ENCODE data around the gene DDX41. TPM values are rescaled to one million over a fixed set of nuclear protein-coding genes. Genes with fewer than 3 reads are reported as not detected.

The DDX41 gene
- total RNA-seq, 1 donor from 2014 or later, result 250 TPM

DNA sequence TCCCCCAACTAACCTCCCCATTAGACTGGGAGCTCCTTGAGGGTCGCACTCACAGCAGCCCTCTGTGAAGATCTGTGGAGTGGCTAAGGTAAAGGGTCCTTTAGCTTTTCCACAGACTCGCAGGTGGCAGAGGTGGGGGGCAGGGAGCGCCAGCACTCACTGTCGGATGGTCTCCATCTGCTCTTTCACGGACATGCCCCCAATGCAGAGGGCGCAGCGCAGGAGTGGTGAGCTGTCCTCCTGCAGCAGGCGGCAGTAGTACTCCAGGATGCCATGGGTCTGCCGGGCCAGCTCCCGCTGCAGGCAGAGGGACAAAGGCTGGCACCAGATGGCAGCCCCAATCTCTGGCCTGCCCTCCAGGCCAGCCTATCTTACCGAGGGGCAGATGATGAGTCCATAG is 2.2 kb downstream of the DDX41 start:
- Histone ChIP-seq H3K27me3 (ENCODE audit: control insufficient read depth, insufficient read depth, low read length) (no peaks in the 10 kb centered on the region), H3K4me3 (ENCODE audit: low read depth, low read length) (no peak overlapping the region), H3K36me3 (ENCODE audit: control insufficient read depth, insufficient read depth, low read length) (peaks cover 49% of the 10 kb centered on the region)
- no peak for TF ChIP-seq CTCF (IDR thresholded peaks at IDR 0.05; ENCODE audit: insufficient read depth, low read length, severe bottlenecking)
- DNase-seq (ENCODE audit: low read depth) (no peak), FAIRE-seq (no peak)

DNA sequence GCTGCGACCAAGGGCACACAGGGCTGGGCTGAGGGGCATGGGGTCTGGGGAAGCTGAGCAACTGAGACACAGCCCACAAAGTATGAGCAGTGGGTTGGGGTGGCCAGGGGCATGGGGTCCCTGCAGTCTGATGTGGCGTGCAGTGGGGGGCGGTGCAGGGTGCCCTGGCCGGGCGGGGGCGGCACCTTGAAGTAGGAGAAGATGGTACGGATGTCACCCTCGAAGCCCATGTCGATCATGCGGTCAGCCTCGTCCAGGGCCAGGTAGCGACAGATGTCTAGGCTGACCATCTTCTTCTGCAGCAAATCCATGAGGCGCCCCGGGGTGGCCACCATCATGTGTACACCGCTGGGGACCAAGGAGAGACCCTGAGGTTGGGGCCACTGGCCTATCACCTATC is 3.3 kb downstream of the DDX41 start:
- DNase-seq (ENCODE audit: low read depth) (no peak), FAIRE-seq (no peak)
- no peaks in the 10 kb centered on the region for H3K27me3 ChIP-seq (ENCODE audit: control insufficient read depth, insufficient read depth, low read length)
- H3K36me3 ChIP-seq (ENCODE audit: control insufficient read depth, insufficient read depth, low read length), result peaks cover 46% of the 10 kb centered on the region
- TF ChIP-seq CTCF (IDR thresholded peaks at IDR 0.05; ENCODE audit: insufficient read depth, low read length, severe bottlenecking), result no peak
- no peak overlapping the region for H3K4me3 ChIP-seq (ENCODE audit: low read depth, low read length)

DNA sequence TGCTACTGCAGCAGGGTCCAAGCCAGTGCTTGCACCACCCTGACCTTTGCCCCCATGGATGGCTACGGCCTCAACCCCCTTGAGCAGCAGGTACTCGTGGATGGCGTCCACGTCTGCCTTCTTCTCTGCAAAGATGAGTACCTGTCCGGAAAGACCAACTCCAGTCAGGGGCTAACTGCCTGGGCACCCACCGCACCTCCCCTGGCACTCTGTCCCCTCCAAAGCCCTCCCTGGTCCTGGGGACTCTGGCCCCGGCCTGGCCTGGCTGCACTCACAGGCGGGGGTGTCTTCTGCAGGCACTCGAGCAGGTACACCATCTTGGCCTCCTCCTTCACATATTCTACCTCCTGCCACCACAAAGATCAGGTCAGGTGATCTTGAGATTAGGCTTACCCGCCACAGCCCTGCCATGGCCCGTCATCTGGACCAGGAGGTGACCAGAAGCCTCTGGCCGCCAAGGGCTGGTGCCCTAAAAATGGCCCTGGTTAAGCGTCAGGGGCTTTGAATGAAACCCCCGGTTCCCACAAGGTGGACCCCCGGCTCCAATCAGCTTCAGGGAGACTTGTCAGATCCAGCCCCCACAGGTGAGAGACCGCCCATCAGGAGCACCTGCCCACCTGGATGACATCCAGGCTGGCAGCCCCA is 3.9 kb downstream of the DDX41 start:
- FAIRE-seq, result no peak

GRCh38 chr5:177511796-177512675 is 4.7 kb downstream of the DDX41 start:
- no peak for DNase-seq (ENCODE audit: low read depth)
- H3K36me3 ChIP-seq (ENCODE audit: control insufficient read depth, insufficient read depth, low read length), result peaks cover 46% of the 10 kb centered on the region
- H3K27me3 ChIP-seq (ENCODE audit: control insufficient read depth, insufficient read depth, low read length), result no peaks in the 10 kb centered on the region
- FAIRE-seq, result no peak
- no peak overlapping the region for H3K4me3 ChIP-seq (ENCODE audit: low read depth, low read length)
- TF ChIP-seq CTCF (IDR thresholded peaks at IDR 0.05; ENCODE audit: insufficient read depth, low read length, severe bottlenecking), result no peak

More for the DNA sequence above, 3.9 kb downstream of the DDX41 start:
- TF ChIP-seq CTCF (IDR thresholded peaks at IDR 0.05; ENCODE audit: insufficient read depth, low read length, severe bottlenecking), result no peak
- Histone ChIP-seq H3K36me3 (ENCODE audit: control insufficient read depth, insufficient read depth, low read length) (peaks cover 46% of the 10 kb centered on the region), H3K4me3 (ENCODE audit: low read depth, low read length) (no peak overlapping the region), H3K27me3 (ENCODE audit: control insufficient read depth, insufficient read depth, low read length) (no peaks in the 10 kb centered on the region)
- no peak for DNase-seq (ENCODE audit: low read depth)

DNA sequence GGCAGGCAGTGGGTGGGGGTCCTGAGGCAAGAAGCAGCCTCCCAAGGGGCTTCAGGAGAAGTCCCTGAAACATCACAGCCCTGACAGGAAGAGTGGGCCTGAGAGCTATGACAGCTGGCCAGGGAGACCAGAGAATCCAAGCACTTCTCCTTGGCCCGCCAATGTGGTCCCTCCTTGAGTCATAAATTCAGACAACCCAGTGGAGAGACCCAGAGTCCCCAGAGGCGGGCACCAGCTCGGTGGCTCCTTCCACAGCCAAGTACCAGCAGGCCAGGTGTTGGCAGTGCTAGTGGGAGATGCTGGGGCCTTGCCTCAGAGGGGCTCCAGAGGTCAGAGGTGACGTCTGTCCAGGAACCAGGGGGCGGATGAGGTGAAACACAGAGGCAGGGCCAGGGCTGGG is 5.6 kb downstream of the DDX41 start:
- no peak for TF ChIP-seq CTCF (IDR thresholded peaks at IDR 0.05; ENCODE audit: insufficient read depth, low read length, severe bottlenecking)
- no peak overlapping the region for H3K4me3 ChIP-seq (ENCODE audit: low read depth, low read length)
- FAIRE-seq (no peak), DNase-seq (ENCODE audit: low read depth) (no peak)
- no peaks in the 10 kb centered on the region for H3K27me3 ChIP-seq (ENCODE audit: control insufficient read depth, insufficient read depth, low read length)
- H3K36me3 ChIP-seq (ENCODE audit: control insufficient read depth, insufficient read depth, low read length), result peaks cover 46% of the 10 kb centered on the region
